ENCODE results near the gene LGALS8. TPM values are rescaled to one million over a fixed set of nuclear protein-coding genes. Genes with fewer than 3 reads are reported as not detected.

LGALS8 gene
- total RNA-seq (100 to 1,000 TPM in 1 of 2 donors, 10 to 100 TPM in 1; 62.0 to 160 TPM), polyA plus RNA-seq (10 to 100 TPM; 29.9 to 44.2 TPM)
- long read RNA-seq, donor 1, full-length matches to known transcripts, result 18 of 81 reads
- long read RNA-seq, donor 1, partial matches to known transcripts, result 63 of 81 reads
- long read RNA-seq, donor 1, other reads (novel, unspliced or antisense), result 0 of 81 reads
- long read RNA-seq, donor 2, full-length matches to known transcripts, result 14 of 14 reads
- long read RNA-seq, donor 2, partial matches to known transcripts, result 0 of 14 reads
- long read RNA-seq, donor 2, other reads (novel, unspliced or antisense), result 0 of 14 reads
- long read RNA-seq, donor 3, full-length matches to known transcripts, result 10 of 16 reads
- long read RNA-seq, donor 3, partial matches to known transcripts, result 6 of 16 reads
- long read RNA-seq, donor 3, other reads (novel, unspliced or antisense), result 0 of 16 reads
- long read RNA-seq, donor 4, full-length matches to known transcripts, result 7 of 14 reads
- long read RNA-seq, donor 4, partial matches to known transcripts, result 7 of 14 reads
- long read RNA-seq, donor 4, other reads (novel, unspliced or antisense), result 0 of 14 reads
- long read RNA-seq, donor 5, full-length matches to known transcripts, result 13 of 21 reads
- long read RNA-seq, donor 5, partial matches to known transcripts, result 8 of 21 reads
- long read RNA-seq, donor 5, other reads (novel, unspliced or antisense), result 0 of 21 reads

DNA sequence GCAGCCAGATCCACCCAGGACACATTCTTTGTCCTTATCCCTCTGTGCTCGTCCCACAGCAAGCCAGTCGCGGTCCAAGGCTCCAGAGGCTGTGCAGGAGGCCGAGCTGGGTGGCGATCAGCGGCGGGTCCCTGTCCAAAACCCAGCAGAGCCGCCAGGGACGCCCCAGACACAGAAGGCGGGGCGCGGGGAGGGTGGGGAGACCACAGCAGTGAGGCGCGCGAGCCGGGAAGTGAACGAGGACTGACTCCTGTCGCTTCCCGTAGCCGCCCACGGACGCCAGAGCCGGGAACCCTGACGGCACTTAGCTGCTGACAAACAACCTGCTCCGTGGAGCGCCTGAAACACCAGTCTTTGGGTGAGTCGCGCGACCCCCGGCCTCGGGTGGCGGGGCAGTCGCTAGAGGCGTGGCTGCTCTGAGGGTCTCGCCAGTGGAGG, at the start of gene LGALS8:
TSS of gene LGALS8 (plus strand) at position 279 of the 438 bp plus-strand sequence. CDS start 2,089 bp downstream, outside the sequence.
- TF ChIP-seq, protein P1, sequence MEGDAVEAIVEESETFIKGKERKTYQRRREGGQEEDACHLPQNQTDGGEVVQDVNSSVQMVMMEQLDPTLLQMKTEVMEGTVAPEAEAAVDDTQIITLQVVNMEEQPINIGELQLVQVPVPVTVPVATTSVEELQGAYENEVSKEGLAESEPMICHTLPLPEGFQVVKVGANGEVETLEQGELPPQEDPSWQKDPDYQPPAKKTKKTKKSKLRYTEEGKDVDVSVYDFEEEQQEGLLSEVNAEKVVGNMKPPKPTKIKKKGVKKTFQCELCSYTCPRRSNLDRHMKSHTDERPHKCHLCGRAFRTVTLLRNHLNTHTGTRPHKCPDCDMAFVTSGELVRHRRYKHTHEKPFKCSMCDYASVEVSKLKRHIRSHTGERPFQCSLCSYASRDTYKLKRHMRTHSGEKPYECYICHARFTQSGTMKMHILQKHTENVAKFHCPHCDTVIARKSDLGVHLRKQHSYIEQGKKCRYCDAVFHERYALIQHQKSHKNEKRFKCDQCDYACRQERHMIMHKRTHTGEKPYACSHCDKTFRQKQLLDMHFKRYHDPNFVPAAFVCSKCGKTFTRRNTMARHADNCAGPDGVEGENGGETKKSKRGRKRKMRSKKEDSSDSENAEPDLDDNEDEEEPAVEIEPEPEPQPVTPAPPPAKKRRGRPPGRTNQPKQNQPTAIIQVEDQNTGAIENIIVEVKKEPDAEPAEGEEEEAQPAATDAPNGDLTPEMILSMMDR (IDR thresholded peaks at IDR 0.05; ENCODE audit: control extremely low read depth, extremely low read depth), result no peak
- Histone ChIP-seq H3K4me3 (peak within 1 kb of the TSS; percentile 79), H3K9ac (ENCODE audit: insufficient read depth in 1 of 2, low read length in 2 of 2) (peak within 1 kb of the TSS; percentile 71 to 85), H3K27me3 (ENCODE audit: control insufficient read depth in 3 of 3, insufficient read depth in 3 of 3, low read length in 2 of 3) (no peaks in the 10 kb centered on the region), H3K27ac (ENCODE audit: low read depth in 1 of 2, low read length in 1 of 2) (peak within 1 kb of the TSS; percentile 96 to 98), H3K36me3 (ENCODE audit: control insufficient read depth in 4 of 4, insufficient read depth in 4 of 4, low read length in 4 of 4) (peaks cover 0 to 11% (median 3%) of the 10 kb centered on the region in 4 donors), H3K9me3 (ENCODE audit: control insufficient read depth in 4 of 4, insufficient read depth in 3 of 4, low read length in 3 of 4) (no peaks in the 10 kb centered on the region), H3K4me1 (ENCODE audit: control insufficient read depth in 5 of 5, insufficient read depth in 5 of 5, low read length in 5 of 5) (peaks cover 0 to 17% (median 5%) of the 10 kb centered on the region in 5 donors)
- 0 to 1% methylated on average over 34 to 35 of the region's 35 CpGs for WGBS, 2 donors
- DNase-seq (peak; percentile 91 to 93 (median 92)), ATAC-seq (ENCODE audit: insufficient read depth, low FRiP score) (peak; percentile 95)

DNA sequence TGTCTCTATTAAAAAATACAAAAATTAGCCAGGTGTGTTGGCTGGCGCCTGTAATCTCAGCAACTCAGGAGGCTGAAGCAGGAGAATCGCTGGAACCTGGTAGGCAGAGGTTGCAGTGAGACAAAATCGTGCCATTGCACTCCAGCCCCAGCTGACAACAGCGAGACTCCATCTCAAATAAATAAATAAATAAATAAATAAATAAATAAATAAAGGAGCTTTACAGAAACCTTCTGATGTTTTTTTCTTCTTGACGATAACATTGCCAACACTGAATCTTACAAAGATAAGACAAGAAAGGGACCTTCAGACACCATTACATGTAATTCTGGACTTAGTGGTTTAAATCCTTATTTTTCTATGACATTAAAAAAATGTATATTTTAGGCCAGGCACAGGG, 47.8 kb upstream of the LGALS8 start:
- Histone ChIP-seq H3K36me3 (ENCODE audit: control insufficient read depth in 4 of 4, insufficient read depth in 4 of 4, low read length in 4 of 4) (no peaks in the 10 kb centered on the region), H3K4me3 (no peak overlapping the region), H3K9me3 (ENCODE audit: control insufficient read depth in 4 of 4, insufficient read depth in 3 of 4, low read length in 3 of 4) (no peaks in the 10 kb centered on the region), H3K4me1 (ENCODE audit: control insufficient read depth in 5 of 5, insufficient read depth in 5 of 5, low read length in 5 of 5) (peaks cover 0 to 19% (median 0%) of the 10 kb centered on the region in 5 donors), H3K27ac (ENCODE audit: low read depth in 1 of 2, low read length in 1 of 2) (no peak overlapping the region), H3K9ac (ENCODE audit: insufficient read depth in 1 of 2, low read length in 2 of 2) (no peak overlapping the region), H3K27me3 (ENCODE audit: control insufficient read depth in 3 of 3, insufficient read depth in 3 of 3, low read length in 2 of 3) (no peaks in the 10 kb centered on the region)
- 94 to 96% methylated on average over 5 of the region's 5 CpGs for WGBS, 2 donors
- no peak for ATAC-seq (ENCODE audit: insufficient read depth, low FRiP score)
- DNase-seq, result no peak
- TF ChIP-seq, protein P1 (IDR thresholded peaks at IDR 0.05; ENCODE audit: control extremely low read depth, extremely low read depth), result no peak

- DNase-seq, result peak in 1 of 3 donors; percentile 12
- ATAC-seq (ENCODE audit: insufficient read depth, low FRiP score), result no peak
- Histone ChIP-seq H3K9ac (ENCODE audit: insufficient read depth in 1 of 2, low read length in 2 of 2) (no peak overlapping the region), H3K27me3 (ENCODE audit: control insufficient read depth in 3 of 3, insufficient read depth in 3 of 3, low read length in 2 of 3) (no peaks in the 10 kb centered on the region), H3K4me3 (no peak overlapping the region), H3K36me3 (ENCODE audit: control insufficient read depth in 4 of 4, insufficient read depth in 4 of 4, low read length in 4 of 4) (peaks cover 0 to 2% (median 0%) of the 10 kb centered on the region in 4 donors), H3K4me1 (ENCODE audit: control insufficient read depth in 5 of 5, insufficient read depth in 5 of 5, low read length in 5 of 5) (no peaks in the 10 kb centered on the region), H3K9me3 (ENCODE audit: control insufficient read depth in 4 of 4, insufficient read depth in 3 of 4, low read length in 3 of 4) (no peaks in the 10 kb centered on the region), H3K27ac (ENCODE audit: low read depth in 1 of 2, low read length in 1 of 2) (no peak overlapping the region)
- TF ChIP-seq, protein P1 (IDR thresholded peaks at IDR 0.05; ENCODE audit: control extremely low read depth, extremely low read depth), result no peak
- 65 to 78% methylated on average over 5 of the region's 5 CpGs for WGBS, 2 donors
Measured at GRCh38 chr1:236480758-236481436, 42.9 kb upstream of the LGALS8 start.

Measured in lung (tissue), 16 donors.